B cell (primary cell): ENCODE measurements around the gene REST. TPM values are rescaled to one million over a fixed set of nuclear protein-coding genes. Genes with fewer than 3 reads are reported as not detected.

Experiments used
- ATAC-seq: fragments of 200-7000 bp; cut with Tn5 transposase; one replicate; pipeline ENCODE4 v1.10.0; 2021; ENCODE audit warnings: low read depth, mild to moderate bottlenecking, moderate number of reproducible peaks, moderate library complexity
- CTCF ChIA-PET: fragments of 350-600 bp; sonication (Branson Sonifier 250); formaldehyde crosslinking; loops from one replicate; lab custom pipeline; 2021; ENCODE audit warnings: antibody characterized with exemption, inconsistent platforms; lab: Charles Lee
- POLR2A ChIA-PET: fragments of 350-600 bp; sonication (Branson Sonifier 250); formaldehyde crosslinking; loops from one replicate; lab custom pipeline; 2021; ENCODE audit warnings: antibody characterized with exemption; lab: Charles Lee
- DNase-seq: peaks from one replicate; pipeline ENCODE4 v3.0.0; 2013
- H2AFZ ChIP-seq: 2 replicates; pipeline ENCODE4 v1.6.1; 2012; ENCODE audit warnings: mild to moderate bottlenecking, low read depth, low read length; ENCODE audit not compliant: insufficient read depth, poor library complexity, severe bottlenecking
- H3K27ac ChIP-seq, 2 donors: 1 replicate in 1 of 2; 2 replicates in 1 of 2; pipeline ENCODE4 v1.5.1; 2012 to 2013; ENCODE audit warnings: low read length in 2 of 2, mild to moderate bottlenecking in 2 of 2, moderate library complexity in 1 of 2
- H3K27me3 ChIP-seq, 4 experiments: fragments of 200-600 bp in 1 of 4; sonication (generic) in 1 of 4; replicated peaks in 1 of 4; 1 replicate in 2 of 4; 2 replicates in 2 of 4; pipeline versions ENCODE4 v1.6.1 to v1.7.0; 2013 to 2016; ENCODE audit warnings: low read length in 3 of 4, mild to moderate bottlenecking in 2 of 4, mixed read lengths in 1 of 4, moderate library complexity in 1 of 4; ENCODE audit not compliant: insufficient read depth in 4 of 4, control insufficient read depth in 3 of 4; ENCODE audit errors: control extremely low read depth in 1 of 4
- H3K36me3 ChIP-seq, 2 experiments: replicated peaks in 1 of 2; 1 replicate in 1 of 2; 2 replicates in 1 of 2; pipeline versions ENCODE4 v1.6.1 to v1.7.1; 2013; ENCODE audit warnings: low read length in 1 of 2; ENCODE audit not compliant: insufficient read depth in 2 of 2, control insufficient read depth in 1 of 2; ENCODE audit errors: control extremely low read depth in 1 of 2, extremely low read depth in 1 of 2
- H3K4me1 ChIP-seq, 2 donors: fragments of 200-600 bp in 1 of 2; sonication (generic) in 1 of 2; 1 replicate in 1 of 2; 2 replicates in 1 of 2; pipeline versions ENCODE4 v1.5.1 to v1.6.1; 2013 to 2017; ENCODE audit warnings: low read length in 2 of 2; ENCODE audit not compliant: control insufficient read depth in 2 of 2, insufficient read depth in 2 of 2
- H3K4me2 ChIP-seq: replicated peaks from 2 replicates; pipeline ENCODE3; 2012; ENCODE audit warnings: mild to moderate bottlenecking, low read depth, low read length; ENCODE audit not compliant: poor library complexity, severe bottlenecking
- H3K4me3 ChIP-seq, 5 experiments: fragments of 200-600 bp in 1 of 5; sonication (generic) in 1 of 5; 1 replicate in 3 of 5; 2 replicates in 2 of 5; pipeline versions ENCODE4 v1.5.1 to v1.7.0; 2011 to 2016; ENCODE audit warnings: low read length in 4 of 5, mild to moderate bottlenecking in 4 of 5, low read depth in 2 of 5, control low read depth in 1 of 5, moderate library complexity in 1 of 5; ENCODE audit not compliant: insufficient read depth in 1 of 5; ENCODE audit errors: control extremely low read depth in 1 of 5, extremely low read depth in 1 of 5
- H3K79me2 ChIP-seq: fragments of 200-600 bp; sonication (generic); one replicate; pipeline ENCODE4 v1.6.0; 2016; ENCODE audit warnings: low read length; ENCODE audit not compliant: control insufficient read depth, insufficient read depth
- H3K9ac ChIP-seq: fragments of 200-600 bp; sonication (generic); 2 replicates; pipeline ENCODE4 v1.6.1; 2017; ENCODE audit warnings: mild to moderate bottlenecking, low read length, moderate library complexity
- H3K9me3 ChIP-seq, 3 donors: one replicate each; pipeline versions ENCODE4 v1.6.1 to v1.7.1; 2013; ENCODE audit warnings: low read length in 2 of 3; ENCODE audit not compliant: control insufficient read depth in 2 of 3, insufficient read depth in 1 of 3; ENCODE audit errors: control extremely low read depth in 1 of 3
- H4K20me1 ChIP-seq: 2 replicates; pipeline ENCODE4 v1.6.0; 2012; ENCODE audit warnings: mild to moderate bottlenecking, low read length; ENCODE audit not compliant: insufficient read depth, control insufficient read depth, poor library complexity, severe bottlenecking
- H3K27ac Mint-ChIP-seq: one replicate; pipeline ENCODE4 v1.8.0; 2021; ENCODE audit warnings: mixed read lengths
- H3K27me3 Mint-ChIP-seq: one replicate; pipeline ENCODE4 v1.8.0; 2021; ENCODE audit warnings: mixed read lengths
- H3K4me1 Mint-ChIP-seq: one replicate; pipeline ENCODE4 v1.8.0; 2021; ENCODE audit warnings: mixed read lengths
- H3K4me3 Mint-ChIP-seq: one replicate; pipeline ENCODE4 v1.8.0; 2021; ENCODE audit warnings: mixed read lengths
- H3K9me3 Mint-ChIP-seq: one replicate; pipeline ENCODE4 v1.8.0; 2022; ENCODE audit warnings: mixed read lengths; ENCODE audit not compliant: insufficient read depth
- EZH2 ChIP-seq: IDR thresholded peaks from 2 replicates; pipeline ENCODE4 v1.6.1; 2012; ENCODE audit warnings: borderline replicate concordance, low read depth, mild to moderate bottlenecking, moderate library complexity, low read length; ENCODE audit not compliant: insufficient read depth, poor library complexity, severe bottlenecking
- WGBS: methylation state at CpG from one replicate; pipeline ENCODE4 v1.1.5; 2013; ENCODE audit warnings: missing lambda C conversion rate; ENCODE audit not compliant: insufficient coverage; 5-methylcytosine and 5-hydroxymethylcytosine counted together
- intact Hi-C: fragments of 100-400 bp; cut with micrococcal nuclease; formaldehyde crosslinking; loops from one replicate; pipeline ENCODE4 v1.10.0; 2022
- polyA plus RNA-seq: library from polyadenylated mRNA; depleted of rRNA; stranded (reverse); fragments of >200 nt; gene quantifications from 2 replicates; pipeline ENCODE4 v1.2.3, GENCODE V29; 2012
- total RNA-seq, 2 donors: library from RNA; stranded (reverse); fragments of 120-200 nt in 1 of 2; gene quantifications; 1 replicate in 1 of 2; 2 replicates in 1 of 2; pipeline versions ENCODE4 v1.2.3 to v1.2.4, GENCODE V29; 2013 to 2022
- TF ChIP-seq, protein P1 (sequence below): fragments of 200-600 bp; IDR thresholded peaks from one replicate; pipeline ENCODE4 v1.8.0; 2022; ENCODE audit warnings: antibody characterized with exemption, mild to moderate bottlenecking

REST gene
- total and polyA plus RNA-seq, 2 donors (not counting 1 experiment from before 2014, with no cell fraction given), result 6.2 to 59.4 TPM

DNA sequence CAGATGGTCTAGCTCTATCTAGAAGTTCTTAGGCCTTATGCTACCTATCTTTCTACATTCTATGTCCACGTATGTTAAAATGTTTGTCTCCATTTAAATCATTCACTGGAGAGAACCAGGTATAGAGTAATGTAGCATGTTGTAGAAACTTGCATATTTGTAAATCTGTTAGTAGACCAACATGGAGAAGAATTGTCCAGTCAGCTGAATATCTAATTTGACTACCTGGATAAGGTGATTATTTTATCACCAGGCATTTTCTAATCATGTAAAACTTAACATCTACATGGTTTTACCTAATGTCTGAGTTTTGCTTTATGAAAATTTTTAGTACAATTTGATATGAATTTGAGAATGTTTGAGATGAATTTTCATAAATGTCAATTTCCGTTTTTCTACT lies 19.5 kb downstream of the REST start:
- ATAC-seq, result no peak
- no peak overlapping the region for H3K27ac Mint-ChIP-seq
- 80% methylated on average over 1 of the region's 2 CpGs for WGBS
- no peak for DNase-seq
- ChIA-PET POLR2A (no interaction called here), CTCF (no interaction called here)
- Histone ChIP-seq H3K4me1 (no peaks in the 10 kb centered on the region), H3K4me2 (no peak overlapping the region), H3K9me3 (no peaks in the 10 kb centered on the region), H3K36me3 (peaks cover 12 to 44% of the 10 kb centered on the region in 2 experiments), H3K27ac (no peak overlapping the region), H3K4me3 (no peak overlapping the region), H2AFZ (no peak overlapping the region), H3K79me2 (peaks cover 79% of the 10 kb centered on the region), H3K9ac (no peak overlapping the region), H4K20me1 (peaks cover 22% of the 10 kb centered on the region), H3K27me3 (no peaks in the 10 kb centered on the region)
- TF ChIP-seq, protein P1, sequence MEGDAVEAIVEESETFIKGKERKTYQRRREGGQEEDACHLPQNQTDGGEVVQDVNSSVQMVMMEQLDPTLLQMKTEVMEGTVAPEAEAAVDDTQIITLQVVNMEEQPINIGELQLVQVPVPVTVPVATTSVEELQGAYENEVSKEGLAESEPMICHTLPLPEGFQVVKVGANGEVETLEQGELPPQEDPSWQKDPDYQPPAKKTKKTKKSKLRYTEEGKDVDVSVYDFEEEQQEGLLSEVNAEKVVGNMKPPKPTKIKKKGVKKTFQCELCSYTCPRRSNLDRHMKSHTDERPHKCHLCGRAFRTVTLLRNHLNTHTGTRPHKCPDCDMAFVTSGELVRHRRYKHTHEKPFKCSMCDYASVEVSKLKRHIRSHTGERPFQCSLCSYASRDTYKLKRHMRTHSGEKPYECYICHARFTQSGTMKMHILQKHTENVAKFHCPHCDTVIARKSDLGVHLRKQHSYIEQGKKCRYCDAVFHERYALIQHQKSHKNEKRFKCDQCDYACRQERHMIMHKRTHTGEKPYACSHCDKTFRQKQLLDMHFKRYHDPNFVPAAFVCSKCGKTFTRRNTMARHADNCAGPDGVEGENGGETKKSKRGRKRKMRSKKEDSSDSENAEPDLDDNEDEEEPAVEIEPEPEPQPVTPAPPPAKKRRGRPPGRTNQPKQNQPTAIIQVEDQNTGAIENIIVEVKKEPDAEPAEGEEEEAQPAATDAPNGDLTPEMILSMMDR, result no peak
- TF ChIP-seq EZH2, result no peak
- H3K27me3 Mint-ChIP-seq, result no peaks in the 10 kb centered on the region
- intact Hi-C loops, result no loop called here
- peaks cover 2% of the 10 kb centered on the region for H3K4me1 Mint-ChIP-seq
- H3K4me3 Mint-ChIP-seq, result no peak overlapping the region
- no peaks in the 10 kb centered on the region for H3K9me3 Mint-ChIP-seq

DNA sequence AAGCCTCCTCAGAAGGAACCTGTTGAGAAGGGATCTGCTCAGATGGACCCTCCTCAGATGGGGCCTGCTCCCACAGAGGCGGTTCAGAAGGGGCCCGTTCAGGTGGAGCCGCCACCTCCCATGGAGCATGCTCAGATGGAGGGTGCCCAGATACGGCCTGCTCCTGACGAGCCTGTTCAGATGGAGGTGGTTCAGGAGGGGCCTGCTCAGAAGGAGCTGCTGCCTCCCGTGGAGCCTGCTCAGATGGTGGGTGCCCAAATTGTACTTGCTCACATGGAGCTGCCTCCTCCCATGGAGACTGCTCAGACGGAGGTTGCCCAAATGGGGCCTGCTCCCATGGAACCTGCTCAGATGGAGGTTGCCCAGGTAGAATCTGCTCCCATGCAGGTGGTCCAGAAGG lies 22.9 kb downstream of the REST start:
- Mint-ChIP-seq H3K27me3 (no peaks in the 10 kb centered on the region), H3K4me3 (no peak overlapping the region), H3K9me3 (no peaks in the 10 kb centered on the region), H3K4me1 (peaks cover 2% of the 10 kb centered on the region), H3K27ac (no peak overlapping the region)
- DNase-seq, result no peak
- Histone ChIP-seq H3K9me3 (no peaks in the 10 kb centered on the region), H3K4me1 (no peaks in the 10 kb centered on the region), H3K27me3 (no peaks in the 10 kb centered on the region), H4K20me1 (peaks cover 16% of the 10 kb centered on the region), H3K27ac (no peak overlapping the region), H3K4me3 (no peak overlapping the region), H3K36me3 (peaks cover 2 to 41% of the 10 kb centered on the region in 2 experiments), H2AFZ (no peak overlapping the region), H3K4me2 (no peak overlapping the region), H3K79me2 (peaks cover 52% of the 10 kb centered on the region), H3K9ac (no peak overlapping the region)
- ATAC-seq, result no peak
- CTCF ChIA-PET, result no interaction called here
- POLR2A ChIA-PET, result no interaction called here
- WGBS, result 92% methylated on average over 7 of the region's 7 CpGs
- intact Hi-C loops, result no loop called here
- no peak for TF ChIP-seq EZH2
- TF ChIP-seq, protein P1, result no peak
